Right lobe of liver (tissue), 4 donors: ENCODE data around the gene UBE2J2.

Source experiments
- POLR2A ChIP-seq: fragments of 450-650 bp; IDR thresholded peaks from one replicate; pipeline ENCODE4 v1.6.1; 2017; ENCODE audit warnings: antibody characterized with exemption, mild to moderate bottlenecking
- TF ChIP-seq, protein P1 (sequence below), 4 donors: fragments of 200-600 bp in 3 of 4; fragments of 450-650 bp in 1 of 4; IDR thresholded peaks; one replicate each; pipeline versions ENCODE4 v1.5.1 to v1.8.0; 2016 to 2022; ENCODE audit warnings: antibody characterized with exemption in 4 of 4, mild to moderate bottlenecking in 2 of 4
- donor health status: DM: no; HTN: no; CAD: no.
- donor health status: DM: no; HTN: no; CAD: no.
- donor health status: DM: no; HTN: yes; CAD: no.

DNA sequence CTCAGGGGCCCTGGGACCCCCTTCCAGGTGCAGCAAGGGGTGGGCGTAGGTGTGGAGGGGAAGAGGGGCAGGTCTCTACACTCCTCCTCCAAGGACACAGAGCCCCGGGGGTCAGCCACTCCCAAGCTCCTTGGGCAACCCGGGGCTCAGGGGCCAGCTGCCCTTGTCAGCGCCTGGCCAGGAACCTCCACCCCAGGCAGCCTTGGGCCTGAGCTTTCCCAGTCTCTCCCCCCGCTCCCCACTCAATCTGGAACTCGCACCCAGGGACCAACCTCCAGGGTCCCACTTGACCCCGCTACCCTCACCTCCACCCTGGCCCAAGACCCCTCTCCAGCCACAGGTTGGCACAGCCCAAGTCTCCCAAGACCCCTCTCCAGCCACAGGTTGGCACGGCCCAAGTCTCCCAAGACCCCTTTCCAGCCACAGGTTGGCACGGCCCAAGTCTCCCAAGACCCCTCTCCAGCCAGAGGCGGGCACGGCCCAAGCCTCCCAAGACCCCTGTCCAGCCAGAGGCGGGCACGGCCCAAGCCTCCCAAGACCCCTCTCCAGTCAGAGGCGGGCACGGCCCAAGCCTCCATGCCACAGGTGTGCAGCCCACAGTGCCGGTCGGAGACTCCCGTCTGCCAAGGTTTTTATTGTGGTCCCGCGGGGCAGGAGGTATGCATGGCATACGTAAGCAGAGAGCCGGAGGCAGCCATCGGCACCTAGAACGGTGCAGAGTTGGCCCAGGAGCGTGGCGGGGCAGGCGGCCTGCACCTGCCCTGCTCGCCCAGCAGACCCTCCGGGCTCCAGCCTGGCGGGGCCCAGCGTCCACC, 62.7 kb downstream of the UBE2J2 start:
- TF ChIP-seq, protein P1, sequence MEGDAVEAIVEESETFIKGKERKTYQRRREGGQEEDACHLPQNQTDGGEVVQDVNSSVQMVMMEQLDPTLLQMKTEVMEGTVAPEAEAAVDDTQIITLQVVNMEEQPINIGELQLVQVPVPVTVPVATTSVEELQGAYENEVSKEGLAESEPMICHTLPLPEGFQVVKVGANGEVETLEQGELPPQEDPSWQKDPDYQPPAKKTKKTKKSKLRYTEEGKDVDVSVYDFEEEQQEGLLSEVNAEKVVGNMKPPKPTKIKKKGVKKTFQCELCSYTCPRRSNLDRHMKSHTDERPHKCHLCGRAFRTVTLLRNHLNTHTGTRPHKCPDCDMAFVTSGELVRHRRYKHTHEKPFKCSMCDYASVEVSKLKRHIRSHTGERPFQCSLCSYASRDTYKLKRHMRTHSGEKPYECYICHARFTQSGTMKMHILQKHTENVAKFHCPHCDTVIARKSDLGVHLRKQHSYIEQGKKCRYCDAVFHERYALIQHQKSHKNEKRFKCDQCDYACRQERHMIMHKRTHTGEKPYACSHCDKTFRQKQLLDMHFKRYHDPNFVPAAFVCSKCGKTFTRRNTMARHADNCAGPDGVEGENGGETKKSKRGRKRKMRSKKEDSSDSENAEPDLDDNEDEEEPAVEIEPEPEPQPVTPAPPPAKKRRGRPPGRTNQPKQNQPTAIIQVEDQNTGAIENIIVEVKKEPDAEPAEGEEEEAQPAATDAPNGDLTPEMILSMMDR (IDR thresholded peaks at IDR 0.05), result no peak
- no peak for TF ChIP-seq POLR2A
